Karpas-422 (cell line): ENCODE results near the gene WNT1. TPM values are rescaled to one million over a fixed set of nuclear protein-coding genes. Genes with fewer than 3 reads are reported as not detected.
A peak's percentile ranks its signal among the peaks of the same experiment; 100 is the strongest.

Source experiments
- DNase-seq: peaks from one replicate; pipeline ENCODE4 v3.0.0-alpha.2; 2015
- H2AFZ ChIP-seq: fragments of 200-600 bp; sonication (generic); 2 replicates; pipeline ENCODE4 v1.6.1; 2014; ENCODE audit warnings: antibody characterized with exemption, low read length, mixed read lengths
- H3K27ac ChIP-seq: fragments of 200-600 bp; sonication (generic); 2 replicates; pipeline ENCODE4 v1.5.1; 2014; ENCODE audit warnings: mild to moderate bottlenecking, low read length, moderate library complexity
- H3K27me3 ChIP-seq: fragments of 200-600 bp; sonication (generic); 2 replicates; pipeline ENCODE4 v1.6.1; 2014; ENCODE audit warnings: low read length, mixed read lengths
- H3K36me3 ChIP-seq: fragments of 200-600 bp; sonication (generic); 2 replicates; pipeline ENCODE4 v1.6.1; 2014; ENCODE audit warnings: low read length, mixed read lengths; ENCODE audit not compliant: insufficient read depth
- H3K4me1 ChIP-seq: fragments of 200-600 bp; sonication (generic); 2 replicates; pipeline ENCODE4 v1.6.1; 2014; ENCODE audit warnings: mild to moderate bottlenecking, low read length, mixed read lengths
- H3K4me2 ChIP-seq: fragments of 200-600 bp; sonication (generic); 2 replicates; pipeline ENCODE4 v1.6.1; 2014; ENCODE audit warnings: low read length, low read depth, mild to moderate bottlenecking; ENCODE audit not compliant: poor library complexity, severe bottlenecking
- H3K4me3 ChIP-seq: fragments of 200-600 bp; sonication (generic); 2 replicates; pipeline ENCODE4 v1.5.1; 2014; ENCODE audit warnings: mild to moderate bottlenecking, antibody characterized with exemption, low read length, mixed read lengths
- H3K79me2 ChIP-seq: fragments of 200-600 bp; sonication (generic); 2 replicates; pipeline ENCODE4 v1.6.1; 2014; ENCODE audit warnings: mild to moderate bottlenecking, low read length, mixed read lengths
- H3K9ac ChIP-seq: fragments of 200-600 bp; sonication (generic); 2 replicates; pipeline ENCODE4 v1.6.0; 2014; ENCODE audit warnings: low read length
- H3K9me2 ChIP-seq: fragments of 200-600 bp; sonication (generic), shearing (Covaris generic); replicated peaks from 2 replicates; pipeline ENCODE4 v1.6.0; 2014; ENCODE audit warnings: mild to moderate bottlenecking, low read length, moderate library complexity; ENCODE audit not compliant: insufficient read depth
- H3K9me3 ChIP-seq: fragments of 300-700, 200-600 bp; sonication (generic); 2 replicates; pipeline ENCODE4 v1.6.1; 2014; ENCODE audit warnings: low read length, mixed read lengths
- H4K20me1 ChIP-seq: fragments of 200-600 bp; sonication (generic); 2 replicates; pipeline ENCODE4 v1.6.1; 2014; ENCODE audit warnings: mild to moderate bottlenecking, antibody characterized with exemption, low read length, low read depth; ENCODE audit not compliant: insufficient read depth
- total RNA-seq: library from RNA; depleted of rRNA; stranded (reverse); fragments of >200 nt; shearing (Covaris generic); gene quantifications from 2 replicates; pipeline ENCODE4 v1.2.3, GENCODE V29; 2014; ENCODE audit warnings: low replicate concordance

Gene WNT1
- total RNA-seq, 1 experiment from 2014 or later = not detected

DNA sequence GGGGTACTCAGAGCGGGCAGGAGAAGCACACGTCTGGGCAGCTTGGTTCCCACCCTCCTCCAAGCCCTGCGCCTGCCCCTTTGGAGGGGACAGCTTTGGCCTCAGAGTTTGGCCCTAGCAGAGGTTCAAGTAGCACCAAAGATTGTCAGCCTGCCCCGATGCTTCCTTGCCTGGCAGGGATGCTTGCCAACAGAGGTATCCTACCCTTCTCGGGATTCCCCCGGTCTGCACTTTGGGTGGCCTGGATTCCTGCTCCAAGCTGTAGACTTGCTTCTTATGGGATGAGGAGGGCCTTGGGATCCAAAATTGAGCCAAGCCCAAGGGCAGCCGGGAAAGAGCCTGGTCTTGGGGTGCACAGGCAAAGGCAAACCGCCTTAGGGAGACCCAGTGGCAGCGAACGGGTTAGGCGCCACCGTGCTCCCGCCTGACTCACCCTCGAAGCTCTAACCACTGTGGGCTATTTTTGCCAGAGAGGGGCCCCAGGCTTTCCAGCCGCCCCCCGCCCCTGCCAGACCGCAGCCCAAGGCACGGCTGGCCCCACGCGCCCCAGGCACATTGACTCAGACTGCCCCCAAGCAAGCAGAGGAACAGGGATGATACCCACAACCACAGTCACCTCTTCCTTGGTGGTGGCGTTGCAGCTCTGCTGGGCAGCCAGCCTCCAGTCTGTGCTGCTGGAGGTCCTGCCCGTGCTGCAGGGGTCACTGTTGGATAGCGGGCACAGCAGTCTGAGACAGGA lies 5.7 kb upstream of the WNT1 start:
- H3K9ac ChIP-seq = no peak overlapping the region

DNA sequence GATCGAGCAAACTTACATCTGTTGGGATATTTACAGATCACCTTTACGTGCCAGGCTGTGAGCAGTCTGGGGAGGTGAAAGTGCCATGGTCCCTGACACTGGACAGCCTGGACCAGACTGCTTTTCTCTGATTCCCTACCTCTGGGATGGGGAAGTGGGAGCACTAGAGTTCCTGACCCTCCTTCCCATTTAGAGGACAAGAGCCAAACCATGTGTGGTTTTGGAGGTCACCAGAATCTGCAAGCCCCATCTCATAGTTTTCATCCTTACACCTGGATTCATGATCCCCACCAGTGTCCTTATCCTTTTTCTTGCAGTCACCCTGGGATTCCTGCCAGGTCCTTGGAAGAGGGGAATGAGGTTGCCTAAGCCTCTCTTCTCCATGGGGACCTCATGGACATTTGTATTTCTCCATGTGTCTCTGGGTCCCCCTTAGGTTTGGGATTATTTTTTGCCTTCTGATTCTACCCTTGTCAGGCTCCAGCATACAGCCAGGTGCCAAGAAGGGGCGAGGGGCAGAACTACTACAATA lies 5.1 kb upstream of the WNT1 start:
- Histone ChIP-seq H3K9ac (no peak overlapping the region), H2AFZ (no peak overlapping the region), H3K36me3 (no peaks in the 10 kb centered on the region), H3K4me2 (no peak overlapping the region), H4K20me1 (no peaks in the 10 kb centered on the region), H3K9me3 (no peaks in the 10 kb centered on the region), H3K27me3 (no peaks in the 10 kb centered on the region), H3K27ac (no peak overlapping the region), H3K79me2 (no peaks in the 10 kb centered on the region), H3K4me1 (peaks cover 17% of the 10 kb centered on the region), H3K4me3 (no peak overlapping the region), H3K9me2 (no peaks in the 10 kb centered on the region)
- DNase-seq = no peak

More for the DNA sequence above, 5.7 kb upstream of the WNT1 start:
- Histone ChIP-seq H3K36me3 (no peaks in the 10 kb centered on the region), H2AFZ (no peak overlapping the region), H3K9me3 (no peaks in the 10 kb centered on the region), H4K20me1 (no peaks in the 10 kb centered on the region), H3K27me3 (no peaks in the 10 kb centered on the region), H3K4me2 (peak overlapping the region; percentile 70), H3K4me3 (no peak overlapping the region), H3K79me2 (no peaks in the 10 kb centered on the region), H3K27ac (no peak overlapping the region), H3K4me1 (peaks cover 13% of the 10 kb centered on the region), H3K9me2 (no peaks in the 10 kb centered on the region)
- no peak for DNase-seq

DNA sequence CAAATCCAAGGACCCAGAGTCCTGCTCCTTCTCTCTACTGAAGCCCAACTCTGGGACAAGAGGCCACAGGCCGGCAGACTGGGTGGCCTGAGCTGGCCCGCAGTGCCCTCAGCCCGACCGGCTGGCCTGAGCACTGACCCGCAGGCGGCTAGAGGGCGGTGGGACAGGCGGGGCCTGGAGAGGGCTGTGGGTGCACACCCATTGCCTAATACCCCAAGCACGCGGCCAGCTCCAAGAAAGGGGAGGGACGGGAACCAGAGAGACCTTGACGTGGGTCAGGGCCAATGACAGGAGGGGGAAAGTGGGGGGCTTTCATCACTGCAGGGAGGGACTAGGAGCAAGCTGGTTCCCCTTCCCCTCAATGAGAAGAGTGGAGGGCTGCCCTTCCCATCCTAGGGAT lies 4.6 kb upstream of the WNT1 start:
- no peak overlapping the region for H3K4me3 ChIP-seq

DNA sequence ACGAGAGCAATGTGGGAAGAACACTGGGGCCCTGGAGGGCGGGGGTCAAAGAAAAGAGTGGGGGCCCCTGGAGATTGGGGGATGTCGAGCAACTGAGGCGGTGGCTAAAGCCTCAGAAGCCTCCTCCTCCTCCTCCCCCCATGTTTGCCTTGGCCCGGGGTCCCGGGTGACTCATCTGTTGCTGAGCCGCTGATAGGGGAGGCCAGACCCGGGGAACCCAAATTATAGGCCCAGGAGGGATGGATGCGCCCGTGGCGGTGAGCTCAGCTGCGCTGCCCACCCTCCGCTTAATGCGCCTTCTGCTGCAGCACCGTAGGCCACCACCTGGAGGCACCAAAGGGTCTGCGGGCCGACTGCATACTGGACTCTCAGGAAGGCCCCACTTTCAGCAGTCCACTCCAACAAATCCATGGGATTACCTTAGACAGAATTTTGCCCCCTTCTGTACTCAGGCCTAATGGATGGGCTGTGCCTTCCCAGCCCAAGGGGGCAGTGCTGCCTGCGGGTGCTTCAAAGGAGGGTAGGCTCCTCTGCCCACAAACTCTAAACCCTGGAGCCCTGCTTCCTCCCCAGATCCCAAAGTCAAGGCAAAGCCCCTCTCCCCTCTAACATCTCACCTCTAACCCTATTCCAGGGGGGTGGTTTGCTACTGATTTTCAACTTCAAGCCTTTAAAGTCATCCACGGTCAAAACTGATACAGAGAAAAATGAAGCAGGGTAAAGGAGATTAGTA lies 4.0 kb upstream of the WNT1 start:
- Histone ChIP-seq H3K27ac (no peak overlapping the region), H2AFZ (no peak overlapping the region), H3K27me3 (no peaks in the 10 kb centered on the region), H3K79me2 (no peaks in the 10 kb centered on the region), H4K20me1 (no peaks in the 10 kb centered on the region), H3K4me3 (no peak overlapping the region), H3K36me3 (no peaks in the 10 kb centered on the region), H3K4me1 (peaks cover 17% of the 10 kb centered on the region), H3K4me2 (no peak overlapping the region), H3K9me3 (no peaks in the 10 kb centered on the region), H3K9ac (no peak overlapping the region), H3K9me2 (no peaks in the 10 kb centered on the region)
- no peak for DNase-seq

More for the DNA sequence above, 4.6 kb upstream of the WNT1 start:
- Histone ChIP-seq H2AFZ (no peak overlapping the region), H3K27me3 (no peaks in the 10 kb centered on the region), H3K9me2 (no peaks in the 10 kb centered on the region), H4K20me1 (no peaks in the 10 kb centered on the region), H3K4me1 (peaks cover 17% of the 10 kb centered on the region), H3K9me3 (no peaks in the 10 kb centered on the region), H3K79me2 (no peaks in the 10 kb centered on the region), H3K27ac (no peak overlapping the region), H3K9ac (no peak overlapping the region), H3K36me3 (no peaks in the 10 kb centered on the region), H3K4me2 (no peak overlapping the region)
- DNase-seq = no peak

DNA sequence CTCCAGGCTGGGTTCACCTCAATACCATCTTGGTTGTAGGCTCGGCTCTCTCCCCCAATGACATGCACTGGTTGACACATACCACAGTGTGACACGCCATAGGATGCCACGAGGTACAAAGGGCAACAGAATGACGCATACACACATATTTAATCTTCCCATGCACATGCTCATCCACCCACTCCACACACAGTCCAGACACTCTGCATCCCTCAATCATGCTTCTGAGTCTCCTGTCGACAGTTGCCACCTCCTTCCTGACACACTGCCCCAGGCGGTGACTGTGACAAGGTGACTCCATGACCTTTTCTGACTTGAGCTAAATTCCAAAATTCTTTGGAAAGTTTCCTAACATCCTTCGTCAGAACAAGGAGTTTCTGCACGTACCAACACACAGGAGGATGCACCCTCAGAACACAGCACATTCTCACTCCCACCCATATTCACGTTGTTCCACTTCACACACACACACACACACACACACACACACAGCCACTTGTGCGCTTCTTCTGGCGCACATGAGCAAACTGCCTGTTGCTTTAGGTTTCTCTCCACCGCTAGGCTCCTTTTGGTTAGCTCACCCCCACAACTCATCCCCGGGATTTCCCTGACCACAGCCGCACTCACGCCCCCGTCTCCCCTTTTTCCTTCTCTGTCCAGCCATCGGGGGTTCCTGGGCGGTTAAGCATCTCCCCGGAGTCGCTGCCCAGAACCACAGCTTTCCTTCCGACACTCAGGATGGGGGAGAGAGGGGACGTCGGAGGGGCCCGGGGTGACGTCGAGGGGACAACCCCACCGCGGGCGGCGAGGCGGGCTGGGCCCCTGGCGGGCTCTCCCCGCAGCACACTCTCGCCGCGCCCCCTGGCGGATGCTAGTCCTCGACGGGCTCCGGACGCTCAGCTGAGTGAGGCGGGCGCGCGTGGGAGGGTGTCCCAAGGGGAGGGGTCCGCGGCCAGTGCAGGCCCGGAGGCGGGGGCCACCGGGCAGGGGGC lies 536 bp upstream of the WNT1 start:
- Histone ChIP-seq H3K4me1 (peaks cover 10% of the 10 kb centered on the region), H3K4me2 (no peak overlapping the region), H3K9ac (0 out of 2 replicates have a peak overlapping the region, but pooled peaks have one; percentile 31)

DNA sequence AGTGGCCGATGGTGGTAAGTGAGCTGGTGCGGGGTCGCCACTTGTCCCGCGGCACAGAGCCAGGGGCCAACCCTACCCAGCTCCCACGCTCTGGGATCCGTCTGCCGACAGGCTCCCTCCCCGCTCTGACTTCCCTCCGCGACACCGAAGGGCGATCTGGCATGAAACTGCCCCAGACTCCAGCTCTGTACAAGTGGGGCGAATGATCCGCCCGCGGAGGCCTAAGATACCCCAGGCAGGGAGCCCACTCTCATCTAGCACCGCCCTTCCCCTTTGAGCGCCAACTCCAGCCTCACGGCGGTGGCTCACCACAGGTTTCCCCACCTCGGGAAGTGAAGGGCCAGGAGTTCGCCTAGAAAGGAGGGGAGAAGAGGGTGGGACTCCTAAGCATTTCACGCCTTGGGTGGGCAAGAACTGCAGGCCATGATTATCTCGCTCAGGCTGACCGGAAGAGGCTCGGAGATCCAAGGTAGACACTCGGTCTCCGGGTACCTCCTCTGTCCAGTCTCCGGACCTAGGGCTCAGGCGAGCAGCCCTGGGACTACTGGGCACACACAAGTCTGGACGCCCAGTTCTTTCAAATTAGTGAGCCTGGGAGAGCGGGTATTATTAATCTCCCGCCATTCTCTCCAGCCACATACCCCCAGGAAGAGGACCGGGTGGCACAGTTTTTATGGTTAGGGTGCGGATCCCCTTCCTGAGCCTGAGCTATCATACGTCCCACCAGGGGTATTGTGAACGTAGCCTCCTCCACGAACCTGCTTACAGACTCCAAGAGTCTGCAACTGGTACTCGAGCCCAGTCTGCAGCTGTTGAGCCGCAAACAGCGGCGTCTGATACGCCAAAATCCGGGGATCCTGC lies 849 bp downstream of the WNT1 start:
- no peaks in the 10 kb centered on the region for H3K27me3 ChIP-seq
- peak overlapping the region; percentile 57 for H3K4me2 ChIP-seq
- peaks cover 10% of the 10 kb centered on the region for H3K4me1 ChIP-seq
- H3K27ac ChIP-seq = no peak overlapping the region
- peak overlapping the region; percentile 24; the same call in 1 of the 2 replicates for H2AFZ ChIP-seq
- no peaks in the 10 kb centered on the region for H4K20me1 ChIP-seq
- no peaks in the 10 kb centered on the region for H3K9me3 ChIP-seq
- no peak for DNase-seq
- peak overlapping the region; percentile 45 for H3K9ac ChIP-seq
- peak overlapping the region; percentile 47; the same call in 1 of the 2 replicates for H3K4me3 ChIP-seq
- H3K79me2 ChIP-seq = no peaks in the 10 kb centered on the region
- H3K36me3 ChIP-seq = no peaks in the 10 kb centered on the region
- H3K9me2 ChIP-seq = no peaks in the 10 kb centered on the region

More for the DNA sequence above, 536 bp upstream of the WNT1 start:
- Histone ChIP-seq H4K20me1 (no peaks in the 10 kb centered on the region), H2AFZ (no peak overlapping the region), H3K9me2 (no peaks in the 10 kb centered on the region), H3K9me3 (no peaks in the 10 kb centered on the region), H3K4me3 (no peak overlapping the region), H3K36me3 (no peaks in the 10 kb centered on the region), H3K79me2 (no peaks in the 10 kb centered on the region), H3K27ac (no peak overlapping the region), H3K27me3 (no peaks in the 10 kb centered on the region)
- DNase-seq = peak; percentile 90
